Caco-2 (cell line): ENCODE data around the gene TMEM154. TPM values are rescaled to one million over a fixed set of nuclear protein-coding genes. Genes with fewer than 3 reads are reported as not detected.

ENCODE experiments used
- BruUV-seq: library from RNA; stranded (reverse); fragments of 400-500 nt; replicated peaks from 2 replicates; lab custom pipeline; 2021; lab: Mats Ljungman, UMichigan
- CTCF ChIA-PET: fragments of 300-600 bp; sonication (Branson Sonifier 250); formaldehyde crosslinking; loops from one replicate; lab custom pipeline; 2022; ENCODE audit warnings: antibody characterized with exemption; lab: Charles Lee
- POLR2A ChIA-PET: fragments of 300-600 bp; sonication (Branson Sonifier 250); formaldehyde crosslinking; loops from one replicate; lab custom pipeline; 2022; ENCODE audit warnings: antibody characterized with exemption; lab: Charles Lee
- DNase-seq, 2 experiments: peaks; one replicate each; pipeline versions ENCODE4 v3.0.0 to v3.0.0-alpha.2; 2020 to 2022
- H3K27me3 ChIP-seq: replicated peaks from 2 replicates; pipeline ENCODE4 v1.6.0; 2011; ENCODE audit warnings: low read length; ENCODE audit not compliant: control insufficient read depth, insufficient read depth
- H3K36me3 ChIP-seq: 2 replicates; pipeline ENCODE4 v1.5.1; 2011; ENCODE audit warnings: low read length; ENCODE audit not compliant: control insufficient read depth, insufficient read depth
- H3K4me1 ChIP-seq: fragments of 250-450 bp; sonication (Bioruptor Pico); 2 replicates; pipeline ENCODE4 v1.5.1; 2020; ENCODE audit warnings: mild to moderate bottlenecking
- H3K4me3 ChIP-seq: 2 replicates; pipeline ENCODE4 v1.5.1; 2011; ENCODE audit warnings: low read depth, mild to moderate bottlenecking, control low read depth, low read length
- H3K9me3 ChIP-seq: fragments of 250-450 bp; sonication (Bioruptor Pico); 2 replicates; pipeline ENCODE4 v1.5.1; 2020; ENCODE audit warnings: mild to moderate bottlenecking, moderate library complexity
- H3K27ac Mint-ChIP-seq: one replicate; pipeline ENCODE4 v1.8.0; 2022; ENCODE audit warnings: mixed read lengths; ENCODE audit not compliant: unreplicated experiment
- H3K27me3 Mint-ChIP-seq: one replicate; pipeline ENCODE4 v1.8.0; 2022; ENCODE audit warnings: mixed read lengths; ENCODE audit not compliant: insufficient read depth, unreplicated experiment
- H3K36me3 Mint-ChIP-seq: one replicate; pipeline ENCODE4 v1.8.0; 2022; ENCODE audit warnings: mild to moderate bottlenecking, mixed read lengths; ENCODE audit not compliant: insufficient read depth, unreplicated experiment
- H3K4me1 Mint-ChIP-seq: one replicate; pipeline ENCODE4 v1.8.0; 2022; ENCODE audit warnings: low read depth, mixed read lengths; ENCODE audit not compliant: unreplicated experiment
- H3K4me3 Mint-ChIP-seq: one replicate; pipeline ENCODE4 v1.8.0; 2022; ENCODE audit warnings: mild to moderate bottlenecking, moderate library complexity, mixed read lengths; ENCODE audit not compliant: unreplicated experiment
- H3K9me3 Mint-ChIP-seq: one replicate; pipeline ENCODE4 v1.8.0; 2022; ENCODE audit warnings: mixed read lengths; ENCODE audit not compliant: unreplicated experiment
- CTCF ChIP-seq, 2 experiments: fragments of 200-600 bp in 1 of 2; IDR thresholded peaks; 1 replicate in 1 of 2; 2 replicates in 1 of 2; pipeline versions ENCODE4 v1.5.1 to v1.8.0; 2011 to 2022; ENCODE audit warnings: antibody characterized with exemption in 1 of 2, control low read depth in 1 of 2, inconsistent platforms in 1 of 2, low read depth in 1 of 2, low read length in 1 of 2, mild to moderate bottlenecking in 1 of 2, moderate library complexity in 1 of 2; ENCODE audit not compliant: insufficient read depth in 1 of 2, severe bottlenecking in 1 of 2, unreplicated experiment in 1 of 2
- intact Hi-C: fragments of 100-400 bp; cut with micrococcal nuclease; formaldehyde crosslinking; loops from one replicate; pipeline ENCODE4 v1.10.0; 2022; ENCODE audit not compliant: unreplicated experiment
- total RNA-seq: library from RNA; stranded (reverse); gene quantifications from 2 replicates; pipeline ENCODE4 v1.2.3, GENCODE V29; 2022

TMEM154 gene
- total RNA-seq, 1 experiment from 2014 or later = 4.6 TPM

- CTCF ChIA-PET = no interaction called here
- Histone ChIP-seq H3K9me3 (no peaks in the 10 kb centered on the region), H3K36me3 (no peaks in the 10 kb centered on the region), H3K4me3 (no peak overlapping the region), H3K27me3 (no peaks in the 10 kb centered on the region), H3K4me1 (peaks cover 4% of the 10 kb centered on the region)
- BruUV-seq = no TSS peak
- POLR2A ChIA-PET = no interaction called here
- peaks cover 2% of the 10 kb centered on the region for H3K27me3 Mint-ChIP-seq
- DNase-seq = no peak
- no peaks in the 10 kb centered on the region for H3K4me1 Mint-ChIP-seq
- no peak for TF ChIP-seq CTCF (IDR thresholded peaks at IDR 0.05; ENCODE audit: insufficient read depth in 1 of 2, low read depth in 1 of 2, low read length in 1 of 2, severe bottlenecking in 1 of 2, unreplicated experiment in 1 of 2)
- no peak overlapping the region for H3K27ac Mint-ChIP-seq
- no peaks in the 10 kb centered on the region for H3K9me3 Mint-ChIP-seq
- no peaks in the 10 kb centered on the region for H3K36me3 Mint-ChIP-seq
- no peak overlapping the region for H3K4me3 Mint-ChIP-seq
- intact Hi-C loops = no loop called here
Measured at GRCh38 chr4:152613841-152614721, 65.7 kb downstream of the TMEM154 start.

- Mint-ChIP-seq H3K9me3 (no peaks in the 10 kb centered on the region), H3K4me1 (no peaks in the 10 kb centered on the region), H3K4me3 (no peak overlapping the region), H3K27ac (no peak overlapping the region), H3K36me3 (no peaks in the 10 kb centered on the region), H3K27me3 (peaks cover 2% of the 10 kb centered on the region)
- Histone ChIP-seq H3K4me1 (no peaks in the 10 kb centered on the region), H3K9me3 (no peaks in the 10 kb centered on the region), H3K36me3 (no peaks in the 10 kb centered on the region), H3K27me3 (no peaks in the 10 kb centered on the region), H3K4me3 (no peak overlapping the region)
- no peak for TF ChIP-seq CTCF (IDR thresholded peaks at IDR 0.05; ENCODE audit: insufficient read depth in 1 of 2, low read depth in 1 of 2, low read length in 1 of 2, severe bottlenecking in 1 of 2, unreplicated experiment in 1 of 2)
- no peak for DNase-seq
- intact Hi-C loops = no loop called here
- POLR2A ChIA-PET = no interaction called here
- BruUV-seq = no TSS peak
- CTCF ChIA-PET = no interaction called here
Measured at GRCh38 chr4:152613351-152613750, 66.4 kb downstream of the TMEM154 start.

- H3K36me3 ChIP-seq = no peaks in the 10 kb centered on the region
- POLR2A ChIA-PET = no interaction called here
- no TSS peak for BruUV-seq
- no peak for TF ChIP-seq CTCF (IDR thresholded peaks at IDR 0.05; ENCODE audit: insufficient read depth in 1 of 2, low read depth in 1 of 2, low read length in 1 of 2, severe bottlenecking in 1 of 2, unreplicated experiment in 1 of 2)
- H3K4me1 Mint-ChIP-seq = no peaks in the 10 kb centered on the region
- no peaks in the 10 kb centered on the region for H3K9me3 Mint-ChIP-seq
- H3K4me3 Mint-ChIP-seq = no peak overlapping the region
- no peak overlapping the region for H3K4me3 ChIP-seq
- no peaks in the 10 kb centered on the region for H3K4me1 ChIP-seq
- no peak overlapping the region for H3K27ac Mint-ChIP-seq
- DNase-seq = no peak
- CTCF ChIA-PET = no interaction called here
- intact Hi-C loops = no loop called here
- H3K36me3 Mint-ChIP-seq = no peaks in the 10 kb centered on the region
- H3K9me3 ChIP-seq = no peaks in the 10 kb centered on the region
- H3K27me3 ChIP-seq = no peaks in the 10 kb centered on the region
- H3K27me3 Mint-ChIP-seq = peaks cover 2% of the 10 kb centered on the region
Measured at GRCh38 chr4:152610131-152610530, 69.7 kb downstream of the TMEM154 start.
